Measurements from ENCODE around the gene LRRC45.
A peak's percentile ranks its signal among the peaks of the same experiment; 100 is the strongest.

LRRC45 gene

GRCh38 chr17:82023447-82024241 is 539 bp downstream of the LRRC45 start:
- no peaks in the 10 kb centered on the region for H3K9me3 Mint-ChIP-seq

DNA sequence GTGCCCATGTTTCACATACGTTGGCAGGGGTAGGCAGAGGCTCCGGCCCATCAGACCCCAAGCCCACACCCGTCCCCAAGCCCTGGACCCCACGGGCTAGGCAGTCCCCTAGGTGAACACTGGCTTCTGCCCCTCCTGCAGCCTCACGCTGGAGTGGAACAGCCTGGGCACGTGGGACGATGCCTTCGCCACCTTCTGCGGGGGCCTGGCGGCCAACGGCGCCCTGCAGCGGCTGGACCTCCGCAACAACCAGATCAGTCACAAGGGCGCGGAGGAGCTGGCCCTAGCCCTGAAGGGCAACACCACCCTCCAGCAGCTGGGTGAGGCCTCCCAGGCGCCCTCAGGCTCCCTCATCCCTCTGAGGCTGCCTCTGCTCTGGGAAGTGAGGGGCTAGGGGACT is 1.8 kb downstream of the LRRC45 start:
- Mint-ChIP-seq H3K27me3 (ENCODE audit: low read depth) (peaks cover 4% of the 10 kb centered on the region), H3K4me3 (no peak overlapping the region), H3K9me3 (no peaks in the 10 kb centered on the region)

More at GRCh38 chr17:82023447-82024241, 539 bp downstream of the LRRC45 start:
- H3K27ac Mint-ChIP-seq = no peak overlapping the region
- TF ChIP-seq, protein P1, sequence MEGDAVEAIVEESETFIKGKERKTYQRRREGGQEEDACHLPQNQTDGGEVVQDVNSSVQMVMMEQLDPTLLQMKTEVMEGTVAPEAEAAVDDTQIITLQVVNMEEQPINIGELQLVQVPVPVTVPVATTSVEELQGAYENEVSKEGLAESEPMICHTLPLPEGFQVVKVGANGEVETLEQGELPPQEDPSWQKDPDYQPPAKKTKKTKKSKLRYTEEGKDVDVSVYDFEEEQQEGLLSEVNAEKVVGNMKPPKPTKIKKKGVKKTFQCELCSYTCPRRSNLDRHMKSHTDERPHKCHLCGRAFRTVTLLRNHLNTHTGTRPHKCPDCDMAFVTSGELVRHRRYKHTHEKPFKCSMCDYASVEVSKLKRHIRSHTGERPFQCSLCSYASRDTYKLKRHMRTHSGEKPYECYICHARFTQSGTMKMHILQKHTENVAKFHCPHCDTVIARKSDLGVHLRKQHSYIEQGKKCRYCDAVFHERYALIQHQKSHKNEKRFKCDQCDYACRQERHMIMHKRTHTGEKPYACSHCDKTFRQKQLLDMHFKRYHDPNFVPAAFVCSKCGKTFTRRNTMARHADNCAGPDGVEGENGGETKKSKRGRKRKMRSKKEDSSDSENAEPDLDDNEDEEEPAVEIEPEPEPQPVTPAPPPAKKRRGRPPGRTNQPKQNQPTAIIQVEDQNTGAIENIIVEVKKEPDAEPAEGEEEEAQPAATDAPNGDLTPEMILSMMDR (IDR thresholded peaks at IDR 0.05; ENCODE audit: unreplicated experiment in 3 of 3) = no peak
- peaks cover 11% of the 10 kb centered on the region for H3K4me1 Mint-ChIP-seq
- peak overlapping the region; percentile 79 to 82 (median 82) for H3K4me3 Mint-ChIP-seq
- H3K36me3 Mint-ChIP-seq (ENCODE audit: low read depth) = peaks cover under 1% of the 10 kb centered on the region
- H3K27me3 Mint-ChIP-seq (ENCODE audit: low read depth) = peaks cover 4% of the 10 kb centered on the region

GRCh38 chr17:82025401-82026107 is 2.4 kb downstream of the LRRC45 start:
- peaks cover 7% of the 10 kb centered on the region for H3K4me1 Mint-ChIP-seq
- H3K27me3 Mint-ChIP-seq (ENCODE audit: low read depth) = peaks cover 4% of the 10 kb centered on the region
- TF ChIP-seq, protein P1 (IDR thresholded peaks at IDR 0.05; ENCODE audit: unreplicated experiment in 3 of 3) = no peak
- H3K9me3 Mint-ChIP-seq = no peaks in the 10 kb centered on the region
- peak overlapping the region; percentile 11 to 55 (median 41) for H3K4me3 Mint-ChIP-seq
- no peak overlapping the region for H3K27ac Mint-ChIP-seq
- H3K36me3 Mint-ChIP-seq (ENCODE audit: low read depth) = no peaks in the 10 kb centered on the region

More for the DNA sequence above, 1.8 kb downstream of the LRRC45 start:
- Mint-ChIP-seq H3K27ac (no peak overlapping the region), H3K36me3 (ENCODE audit: low read depth) (no peaks in the 10 kb centered on the region), H3K4me1 (peaks cover 7% of the 10 kb centered on the region)
- TF ChIP-seq, protein P1 (IDR thresholded peaks at IDR 0.05; ENCODE audit: unreplicated experiment in 3 of 3) = no peak

DNA sequence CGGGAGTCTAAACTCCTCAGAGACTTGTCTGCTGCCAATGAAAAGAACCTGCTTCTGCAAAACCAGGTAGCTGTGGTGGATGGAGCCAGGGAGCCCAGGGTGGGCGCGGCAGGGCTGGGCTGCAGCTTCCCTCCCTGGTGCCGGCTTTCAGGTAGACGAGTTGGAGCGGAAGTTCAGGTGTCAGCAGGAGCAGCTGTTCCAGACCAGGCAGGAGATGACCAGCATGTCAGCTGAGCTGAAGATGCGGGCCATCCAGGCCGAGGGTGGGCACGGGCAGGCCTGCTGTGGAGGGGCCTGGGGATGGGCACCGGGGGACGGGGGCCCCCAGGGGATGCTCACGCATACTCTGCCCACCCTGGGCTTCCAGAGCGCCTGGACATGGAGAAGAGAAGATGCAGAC is 5.1 kb downstream of the LRRC45 start:
- Mint-ChIP-seq H3K4me3 (no peak overlapping the region), H3K27me3 (ENCODE audit: low read depth) (peaks cover 9% of the 10 kb centered on the region), H3K36me3 (ENCODE audit: low read depth) (no peaks in the 10 kb centered on the region), H3K4me1 (no peaks in the 10 kb centered on the region), H3K9me3 (no peaks in the 10 kb centered on the region), H3K27ac (no peak overlapping the region)
- TF ChIP-seq, protein P1 (IDR thresholded peaks at IDR 0.05; ENCODE audit: unreplicated experiment in 3 of 3) = no peak

GRCh38 chr17:82028966-82029365 is 5.9 kb downstream of the LRRC45 start:
- Mint-ChIP-seq H3K4me1 (no peaks in the 10 kb centered on the region), H3K4me3 (peak overlapping the region; percentile 47 to 80 (median 69)), H3K27me3 (ENCODE audit: low read depth) (peaks cover 10% of the 10 kb centered on the region), H3K36me3 (ENCODE audit: low read depth) (no peaks in the 10 kb centered on the region), H3K27ac (no peak overlapping the region), H3K9me3 (no peaks in the 10 kb centered on the region)
- TF ChIP-seq, protein P1 (IDR thresholded peaks at IDR 0.05; ENCODE audit: unreplicated experiment in 3 of 3) = no peak
